Fibroblast of the conjunctiva (primary cell): ENCODE data around the gene CTNNA2.

ENCODE experiments used
- DNase-seq: peaks from one replicate; pipeline ENCODE4 v3.0.0-alpha.2; 2010; ENCODE audit warnings: low read depth

The CTNNA2 gene

DNA sequence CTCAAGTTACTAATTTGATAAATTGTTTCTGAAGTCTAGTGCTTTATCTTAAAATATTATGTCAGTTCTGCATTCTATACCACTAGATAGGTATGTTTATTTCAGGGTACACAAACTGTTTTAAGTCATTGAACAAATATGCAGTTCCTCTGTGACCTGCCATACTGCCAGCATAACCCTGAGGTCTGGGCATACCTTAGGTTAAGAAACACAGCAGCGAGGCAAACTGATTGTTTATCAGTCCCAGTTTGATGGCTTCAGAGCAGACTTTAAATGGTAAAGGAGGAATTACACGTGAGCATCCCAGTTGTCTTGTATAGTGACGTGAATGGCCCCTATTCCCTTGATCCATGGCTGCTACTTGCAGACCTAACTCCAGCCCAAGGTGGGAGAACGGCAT is 978.1 kb downstream of the CTNNA2 start:
- no peak for DNase-seq

DNA sequence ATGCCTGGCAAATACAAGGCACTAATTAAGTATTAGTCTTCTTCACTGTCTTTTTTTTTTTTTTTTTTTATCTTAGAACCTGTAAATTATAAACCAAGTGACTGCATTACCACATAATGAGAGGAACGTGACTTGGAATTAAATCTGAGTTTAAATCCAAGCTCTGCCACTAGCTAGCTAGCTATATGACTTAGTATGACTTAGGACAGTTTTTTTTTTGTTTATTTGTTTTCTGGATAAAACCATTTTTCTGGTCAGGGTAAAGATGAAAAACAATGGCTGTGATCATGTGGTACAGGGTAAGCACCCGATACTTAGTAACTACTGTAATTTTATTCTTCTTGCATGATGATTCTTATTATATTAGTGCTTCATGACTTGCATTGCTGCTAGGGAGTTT is 983.5 kb downstream of the CTNNA2 start:
- no peak for DNase-seq

DNA sequence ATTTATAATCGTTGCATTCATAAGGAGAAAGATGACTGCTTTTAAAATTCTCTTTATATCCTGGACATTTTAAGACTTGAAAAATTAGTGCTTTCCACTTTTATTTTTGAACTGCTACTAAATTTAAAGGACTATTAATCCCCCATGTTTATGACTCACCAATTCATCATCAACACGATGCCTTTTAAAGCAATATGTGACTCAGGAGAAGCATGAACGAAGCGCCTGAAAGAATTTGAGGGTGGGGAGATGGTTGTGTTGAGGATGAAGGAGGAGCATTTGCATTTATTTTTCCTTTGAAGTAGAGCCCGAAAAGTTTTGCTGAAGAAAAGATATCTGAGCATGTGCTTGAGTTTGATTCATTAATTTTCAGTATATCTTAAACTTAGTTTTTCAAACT is 983.9 kb downstream of the CTNNA2 start:
- DNase-seq = peak; percentile 42

DNA sequence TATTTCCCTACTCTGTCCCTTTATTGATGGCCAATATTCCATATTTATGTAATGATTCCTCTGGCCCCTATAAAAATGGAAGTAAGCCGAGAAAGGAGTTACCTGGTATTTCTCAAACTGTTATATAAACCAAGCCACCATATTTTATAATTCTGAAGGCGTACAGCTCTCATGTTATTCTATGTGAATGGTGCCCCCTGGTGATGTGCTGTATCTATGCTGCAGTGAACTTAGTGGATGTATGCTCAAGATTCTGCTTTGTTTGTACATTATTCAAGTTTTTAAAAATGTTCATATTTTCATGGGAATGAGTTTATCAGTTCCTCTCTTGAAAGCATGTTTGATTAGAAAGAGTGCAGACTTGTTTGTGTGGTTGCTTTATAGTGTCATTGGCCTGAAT is 986.2 kb downstream of the CTNNA2 start:
- peak; percentile 32 for DNase-seq

DNA sequence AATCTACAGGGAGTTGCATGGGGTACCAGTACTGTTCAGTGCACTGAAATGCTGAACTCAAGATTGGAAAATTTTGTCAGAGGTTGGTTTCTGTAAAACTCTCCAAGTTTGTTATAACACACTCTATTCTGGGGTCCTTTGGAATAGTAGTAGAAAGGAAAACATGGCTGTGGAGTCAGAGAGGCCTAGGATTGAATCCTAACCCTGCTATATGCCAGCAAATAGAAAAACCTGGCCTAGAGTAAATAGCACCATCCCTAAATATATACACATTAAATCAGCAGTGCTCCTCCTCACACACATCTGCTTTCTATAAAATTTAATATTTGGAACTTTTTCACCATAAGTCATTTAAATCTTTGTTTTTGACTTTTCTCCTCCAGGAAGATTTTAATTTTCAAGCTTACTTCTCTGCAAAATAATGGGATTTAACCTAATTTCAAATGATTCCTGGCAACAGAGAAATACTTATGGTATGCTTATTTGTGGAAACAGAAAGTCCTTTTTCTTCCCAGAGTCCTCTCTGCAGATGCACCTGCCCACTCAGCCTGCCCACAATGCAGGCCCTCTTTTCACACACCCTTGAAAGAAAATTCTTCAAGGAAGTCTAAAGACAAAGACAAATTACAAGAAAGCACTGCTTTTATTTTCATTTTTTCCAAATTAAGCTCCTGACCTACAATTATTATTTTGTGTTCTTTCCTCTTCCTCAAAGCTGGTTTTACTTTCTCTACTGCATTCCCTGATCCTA is 989.2 kb downstream of the CTNNA2 start:
- no peak for DNase-seq

DNA sequence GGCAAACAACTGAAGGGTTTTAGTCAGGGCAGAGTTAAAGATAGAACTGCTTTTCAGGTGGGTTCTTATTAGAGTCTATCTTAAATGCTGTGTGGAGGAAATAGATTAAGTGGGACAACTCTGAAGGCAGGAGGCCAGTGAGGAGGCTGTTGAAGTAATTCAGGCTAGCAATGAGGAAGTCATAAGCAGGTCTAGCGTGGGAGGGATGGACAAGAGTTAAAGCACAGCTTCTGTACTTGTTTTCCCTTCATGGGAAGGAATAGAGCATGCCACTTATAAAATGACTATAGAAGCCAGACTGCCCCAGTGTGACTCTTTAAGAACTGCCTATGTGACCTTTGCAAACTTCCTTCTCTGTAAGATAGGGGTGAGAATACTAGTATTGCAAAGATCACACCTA is 993.7 kb downstream of the CTNNA2 start:
- DNase-seq = no peak

DNA sequence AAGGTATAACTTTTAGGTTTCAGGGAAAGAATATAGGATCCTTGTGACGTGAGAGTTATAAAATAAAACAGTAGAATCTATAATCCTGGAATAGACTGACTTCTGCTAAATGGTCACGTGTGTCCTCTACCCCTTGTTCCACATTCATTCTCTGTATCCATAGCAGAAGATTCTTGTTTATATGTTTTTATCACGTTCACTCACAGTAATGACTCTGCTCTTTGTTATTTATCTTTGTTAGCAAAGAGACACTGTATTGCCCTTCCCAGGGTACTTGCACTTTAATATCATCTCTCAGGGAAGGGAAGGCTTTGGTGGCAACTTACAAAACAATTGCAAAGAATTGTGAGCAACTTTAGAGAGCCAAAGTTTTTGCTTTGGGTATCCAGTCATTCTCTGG is 997.9 kb downstream of the CTNNA2 start:
- DNase-seq = no peak

DNA sequence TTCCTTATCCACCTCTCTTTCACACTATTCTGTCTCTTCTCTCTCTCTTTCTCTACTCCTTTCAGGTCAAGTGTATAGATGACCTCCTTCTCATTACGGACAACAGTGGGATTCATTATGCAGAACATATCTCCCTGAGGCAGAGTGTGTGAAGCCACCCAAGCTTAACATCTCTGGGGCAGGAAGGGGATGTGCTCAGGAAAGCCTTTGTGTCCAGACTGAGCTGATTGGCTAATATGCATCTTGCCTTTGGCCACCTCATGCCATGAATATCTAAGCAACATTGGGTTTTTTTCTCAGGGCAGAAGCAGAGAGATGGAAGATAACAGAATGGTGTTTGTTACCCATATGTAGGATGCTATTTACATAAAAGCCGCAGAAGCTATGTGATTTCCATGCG is 1003.1 kb downstream of the CTNNA2 start:
- no peak for DNase-seq

DNA sequence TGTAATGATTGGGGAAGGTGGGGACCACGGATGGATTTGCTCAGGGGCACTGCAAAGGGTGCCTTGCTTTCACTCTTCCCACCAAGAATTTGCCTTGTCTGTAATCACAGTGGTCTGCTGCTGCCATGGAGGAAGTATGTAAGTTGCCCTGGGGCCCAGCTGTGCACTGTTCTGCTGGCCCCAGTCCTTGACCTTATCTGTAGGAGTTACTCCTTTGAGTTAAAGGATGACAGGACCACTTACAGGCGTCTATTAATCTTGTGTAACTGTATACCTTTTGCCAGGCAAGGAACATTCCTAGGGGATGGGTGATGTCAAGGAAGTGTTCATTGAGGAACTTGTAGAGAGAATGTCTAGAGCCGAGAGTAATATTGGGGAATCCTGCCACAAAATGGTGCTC is 1004.5 kb downstream of the CTNNA2 start:
- DNase-seq = no peak

DNA sequence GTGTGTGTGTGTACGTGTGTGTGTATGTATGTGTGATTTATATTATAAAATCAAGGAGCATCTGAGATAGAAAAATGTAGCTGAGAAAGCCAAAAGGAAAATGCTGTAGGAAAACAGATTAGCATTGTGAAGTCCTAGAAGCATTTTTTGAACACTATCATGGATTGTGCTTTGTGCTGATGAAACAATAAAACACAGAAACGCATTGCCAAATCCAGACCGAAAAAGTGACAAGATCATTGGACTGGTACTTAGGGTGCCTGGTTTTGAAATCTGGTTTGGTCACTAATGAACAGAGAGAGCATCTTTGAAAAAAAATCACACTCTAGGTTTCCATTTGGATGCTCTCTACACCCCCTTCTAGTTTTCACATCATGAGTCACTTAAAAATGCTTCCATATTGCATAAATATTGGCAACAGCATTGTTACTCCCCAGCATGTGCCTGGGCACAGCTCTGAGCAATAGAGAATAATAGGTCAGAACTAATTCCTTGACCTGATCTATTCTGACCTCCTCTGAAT is 1006.3 kb downstream of the CTNNA2 start:
- no peak for DNase-seq

DNA sequence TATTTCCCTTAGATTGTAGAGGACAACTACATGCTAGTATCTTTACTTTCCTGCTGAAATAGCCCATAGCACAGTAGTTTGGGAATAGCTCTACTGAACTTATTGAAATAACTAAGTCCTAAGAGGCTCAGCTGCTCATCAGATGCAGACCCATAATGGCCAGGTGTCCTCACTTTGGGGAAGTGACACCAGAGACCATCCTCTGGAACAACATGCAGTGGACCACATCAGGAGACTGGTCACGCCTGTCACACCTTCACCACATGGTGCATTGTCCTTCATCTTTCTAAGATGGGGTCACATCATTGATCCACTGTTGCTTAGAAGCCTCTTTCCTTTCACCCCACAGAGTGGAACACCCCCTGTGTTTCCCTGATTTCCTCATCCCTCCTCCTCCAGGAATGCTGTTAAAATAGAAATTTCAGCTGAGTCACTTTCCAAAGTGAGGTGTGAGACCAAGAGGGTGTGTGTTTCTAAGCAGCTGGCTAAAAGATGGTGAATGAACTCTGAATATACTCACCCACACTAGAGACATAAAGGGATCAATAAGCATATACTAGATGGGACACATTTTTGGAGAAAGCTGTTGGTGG is 1006.9 kb downstream of the CTNNA2 start:
- DNase-seq = no peak

DNA sequence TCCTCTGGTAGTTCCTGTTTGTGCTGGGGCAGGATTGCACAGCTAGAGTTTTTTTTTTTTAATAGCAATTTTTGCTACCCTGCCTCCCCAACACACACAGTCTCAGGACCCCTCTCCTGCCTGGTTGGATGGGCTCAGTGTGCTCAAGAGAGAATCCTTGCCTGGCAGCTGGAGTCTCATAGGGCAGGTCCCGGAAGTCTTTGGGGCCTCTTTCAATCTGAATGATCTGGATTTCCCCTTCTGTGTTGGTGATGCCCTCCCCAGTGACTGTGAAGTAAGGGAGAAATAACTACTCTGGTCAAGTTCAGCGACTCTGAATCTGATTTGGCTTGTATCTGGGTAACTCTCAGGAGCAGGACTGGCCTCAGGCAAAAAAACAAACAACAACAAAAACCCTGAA is 1012.3 kb downstream of the CTNNA2 start:
- no peak for DNase-seq

DNA sequence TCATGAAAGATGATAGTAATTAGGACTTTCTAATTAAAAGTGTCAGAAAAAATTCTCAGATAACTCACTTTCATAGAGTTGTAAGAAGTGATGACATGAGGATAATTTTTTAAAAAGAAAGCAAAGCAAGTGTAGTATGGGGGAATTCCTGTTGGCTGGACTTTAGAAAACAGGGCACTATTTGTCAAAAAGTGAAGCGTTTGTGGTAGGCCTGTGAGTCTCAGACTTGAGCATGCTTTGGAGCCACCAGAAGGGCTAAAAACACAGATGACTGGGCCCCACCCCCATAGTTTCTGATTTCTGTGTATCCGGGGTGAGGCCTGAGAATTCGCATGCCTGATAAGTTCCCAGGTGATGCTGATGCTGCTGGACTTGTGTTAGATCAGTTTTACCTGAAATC is 1014.3 kb downstream of the CTNNA2 start:
- no peak for DNase-seq

DNA sequence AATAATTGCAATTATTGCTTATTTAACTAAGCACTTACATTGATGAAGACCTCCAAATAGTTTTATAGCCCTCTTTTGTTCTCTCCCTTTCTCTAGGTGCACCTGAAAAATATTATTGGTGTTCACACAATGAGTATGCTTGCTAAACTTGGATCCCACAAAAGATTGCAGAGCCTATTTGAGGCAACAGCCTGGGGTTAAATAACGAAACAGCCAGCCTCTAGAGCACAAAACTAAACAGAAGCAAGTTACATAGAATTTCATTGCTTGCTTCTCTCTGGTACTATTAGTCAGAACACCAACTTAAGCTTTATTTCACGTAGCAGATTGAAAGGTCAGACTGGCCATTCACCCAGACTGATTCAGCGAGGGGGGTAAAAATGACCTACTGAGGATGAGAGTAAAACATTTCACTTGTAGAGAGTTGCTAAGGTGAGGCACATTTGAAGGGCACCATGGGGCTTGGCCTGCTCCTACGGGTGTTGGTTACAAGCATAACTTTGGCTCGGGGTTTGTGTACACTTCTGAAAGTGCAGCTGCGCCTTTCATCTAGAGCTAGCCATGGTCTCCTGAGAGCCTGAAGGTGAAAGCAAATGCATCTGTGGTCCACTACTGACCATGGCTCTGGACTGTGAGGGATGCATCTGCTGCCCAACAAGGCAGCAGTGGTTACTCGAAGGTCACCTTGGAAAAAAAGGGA is 1016.8 kb downstream of the CTNNA2 start:
- DNase-seq = no peak

DNA sequence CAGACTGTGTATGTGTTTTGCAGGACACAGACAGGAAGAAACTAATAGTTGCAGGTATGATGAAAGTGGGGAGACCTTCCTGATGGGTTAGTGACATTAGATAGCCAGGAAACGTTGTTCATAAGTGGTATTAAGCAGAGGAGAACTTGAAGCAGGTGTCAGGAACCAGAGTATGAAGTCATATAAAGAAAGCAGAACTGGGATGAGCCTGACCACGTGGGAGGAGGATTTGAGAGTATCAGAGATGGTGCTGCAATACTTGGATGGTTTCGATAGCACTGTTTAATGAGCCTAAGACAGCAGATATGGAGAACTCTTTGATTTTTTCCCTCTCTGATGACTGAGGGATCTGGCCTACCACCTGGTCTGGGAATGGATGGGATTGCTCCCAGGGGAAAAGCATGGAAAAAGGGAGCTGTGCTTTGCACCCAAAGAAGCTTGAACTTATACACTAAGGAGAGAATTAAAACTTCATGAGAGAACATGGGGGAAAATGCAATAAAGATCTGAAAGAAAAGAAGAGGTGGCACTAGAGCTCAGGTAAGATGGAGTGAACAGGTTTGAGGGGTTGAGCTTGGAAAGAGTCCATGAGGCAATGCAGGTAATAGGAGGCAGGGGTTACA is 1017.7 kb downstream of the CTNNA2 start:
- DNase-seq = no peak

DNA sequence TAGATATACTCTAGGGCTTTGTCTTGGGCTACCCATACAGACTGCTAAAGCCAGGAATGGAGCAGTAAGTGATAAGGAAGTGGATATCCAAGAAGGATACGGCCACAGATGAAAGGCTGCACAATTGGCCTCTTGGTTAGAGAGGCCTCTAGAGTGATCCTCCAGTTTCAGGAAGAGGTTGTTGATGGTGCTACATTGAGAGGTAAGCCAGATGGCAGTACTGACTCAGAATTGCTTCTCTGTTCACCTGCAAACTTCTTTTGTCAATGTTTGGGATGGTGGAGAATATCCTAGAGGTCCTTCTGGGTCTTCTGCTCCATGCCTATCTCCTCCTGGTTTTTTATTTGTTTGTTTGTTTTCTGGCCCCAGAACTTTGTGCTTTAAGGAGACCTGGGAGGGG is 1018.5 kb downstream of the CTNNA2 start:
- DNase-seq = no peak

DNA sequence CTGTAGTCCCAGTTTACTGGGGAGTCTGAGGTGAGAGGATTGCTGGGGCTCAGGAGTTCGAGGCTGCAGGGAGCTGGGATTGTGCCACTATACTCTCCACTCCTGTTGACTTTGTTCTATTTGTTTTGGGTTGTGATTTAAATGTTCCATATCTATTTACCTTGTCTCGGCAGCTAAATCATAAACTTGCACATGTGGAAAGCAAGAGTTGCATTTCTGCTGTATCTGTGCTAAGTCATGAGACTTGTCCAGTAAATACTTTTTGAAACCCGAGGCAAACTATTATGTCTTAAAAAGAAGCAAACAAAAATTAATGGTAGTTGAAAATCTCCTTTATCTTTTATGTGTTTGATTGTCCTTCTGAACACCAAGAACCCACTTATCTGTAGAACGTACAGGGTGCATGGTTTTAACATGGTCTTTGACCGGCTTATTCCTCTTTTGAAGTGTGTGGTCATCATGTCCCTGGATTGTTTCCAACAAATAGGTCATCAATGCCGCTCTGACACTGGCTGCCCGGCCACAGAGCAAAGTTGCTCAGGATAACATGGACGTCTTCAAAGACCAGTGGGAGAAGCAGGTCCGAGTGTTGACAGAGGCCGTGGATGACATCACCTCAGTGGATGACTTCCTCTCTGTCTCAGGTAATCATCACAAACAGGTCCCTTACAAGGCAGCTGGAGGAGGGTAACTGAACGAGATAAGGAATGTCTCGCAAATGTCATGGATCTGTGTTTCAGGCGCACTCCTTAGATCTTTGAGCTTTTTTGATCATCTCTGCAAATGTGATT is 1032.8 kb downstream of the CTNNA2 start:
- no peak for DNase-seq

DNA sequence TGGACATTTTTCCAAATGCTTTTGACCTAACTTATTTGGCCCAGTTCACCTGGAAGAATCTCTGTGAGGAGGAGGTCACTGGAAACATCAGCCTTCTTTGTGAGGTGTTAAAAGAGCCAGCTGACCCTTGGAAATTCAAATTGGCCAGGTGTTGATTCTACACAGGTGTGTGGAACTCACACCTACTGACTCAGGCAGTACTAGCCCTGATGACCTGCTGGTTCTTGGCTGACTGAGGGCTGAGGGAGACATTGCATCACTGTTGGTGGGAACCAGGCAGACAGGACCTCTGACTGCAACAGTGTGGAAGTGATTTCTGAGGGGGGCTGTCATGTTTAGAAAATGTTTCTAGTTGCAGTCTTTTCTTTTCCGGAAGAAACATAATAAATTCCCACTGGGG is 1033.9 kb downstream of the CTNNA2 start:
- no peak for DNase-seq

DNA sequence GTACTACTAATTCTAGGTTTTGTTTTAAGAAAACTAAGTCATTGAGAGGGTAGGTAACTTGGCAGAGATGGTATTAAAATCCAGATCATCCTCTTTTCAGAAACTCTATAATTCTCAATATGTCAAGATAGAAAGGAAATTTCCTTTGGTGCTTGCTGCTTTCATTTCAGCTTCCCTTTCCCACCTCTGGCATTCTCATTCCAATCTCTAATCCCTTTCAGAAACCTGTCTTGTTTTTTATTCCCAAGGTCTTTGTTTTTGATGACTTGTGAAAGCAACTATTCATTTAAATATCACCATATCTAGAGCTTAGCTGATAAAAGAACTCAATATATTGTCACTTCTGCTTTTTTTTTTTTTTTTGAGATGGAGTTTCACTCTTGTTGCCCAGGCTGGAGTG is 1034.5 kb downstream of the CTNNA2 start:
- no peak for DNase-seq

DNA sequence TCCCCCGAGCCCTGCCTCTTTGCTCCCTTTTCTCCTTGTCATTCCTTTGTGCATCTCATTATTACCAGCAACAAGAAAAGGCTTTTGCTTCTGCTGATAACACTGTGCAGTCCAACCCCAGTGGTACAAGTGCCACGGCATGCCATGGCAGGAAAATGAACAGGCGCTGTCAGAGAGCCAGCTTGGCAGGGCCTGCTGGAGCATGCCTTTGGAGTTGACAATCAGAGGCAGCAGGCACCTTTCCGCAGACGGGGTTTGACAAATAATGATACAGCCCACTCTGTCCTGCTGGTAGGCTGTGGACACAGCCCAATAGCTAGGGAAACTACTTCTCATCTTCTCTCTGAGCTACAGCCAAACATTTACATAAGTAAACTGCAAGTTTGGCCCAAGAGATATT is 1035.6 kb downstream of the CTNNA2 start:
- DNase-seq = no peak

DNA sequence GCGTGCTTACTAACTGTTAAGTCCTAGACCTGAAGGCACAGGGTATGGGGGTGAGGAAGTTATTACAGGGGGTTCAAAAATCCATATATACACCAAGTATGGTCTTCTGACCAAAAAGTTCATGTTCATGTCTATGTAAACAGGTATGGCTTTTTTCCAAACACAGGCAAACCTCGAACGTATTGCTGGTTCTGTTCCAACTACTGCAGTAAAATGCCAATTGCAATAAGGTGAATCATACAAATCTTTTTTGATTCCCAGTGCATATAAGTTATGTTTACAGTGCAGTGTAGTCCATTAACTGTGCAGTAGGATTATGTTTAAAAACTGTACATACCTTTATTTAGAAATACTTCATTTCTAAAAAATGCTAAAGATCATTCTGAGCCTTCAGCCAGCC is 1037.0 kb downstream of the CTNNA2 start:
- DNase-seq = no peak

DNA sequence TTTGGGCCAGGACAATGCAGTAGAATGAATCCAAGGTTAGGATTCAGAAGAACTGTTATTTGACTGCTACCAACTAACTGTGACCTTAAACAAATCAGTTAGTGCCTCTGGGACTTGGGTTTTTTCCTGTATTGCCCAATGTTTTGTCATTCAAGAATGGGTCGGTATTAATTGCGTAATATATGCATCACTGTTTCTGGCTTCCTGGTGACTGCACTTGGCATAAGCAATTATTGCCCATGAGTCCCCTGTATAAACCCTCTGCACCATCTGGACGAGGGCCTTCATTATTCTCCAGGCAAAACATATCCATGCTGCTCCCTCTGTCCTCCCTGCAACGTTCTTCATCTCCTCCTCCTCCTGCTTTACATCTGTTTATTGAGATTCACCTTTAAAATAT is 1047.5 kb downstream of the CTNNA2 start:
- no peak for DNase-seq
